HG02938 (cell line): ENCODE measurements around the gene ZXDC.

Experiments
- ATAC-seq: cut with Tn5 transposase; IDR thresholded peaks from one replicate; pipeline ENCODE4 v1.9.1; 2021; ENCODE audit warnings: mild to moderate bottlenecking, moderate library complexity; ENCODE audit not compliant: unreplicated experiment

Gene ZXDC

GRCh38 chr3:126512916-126513650 lies 37.4 kb upstream of the ZXDC start:
- ATAC-seq: no peak

DNA sequence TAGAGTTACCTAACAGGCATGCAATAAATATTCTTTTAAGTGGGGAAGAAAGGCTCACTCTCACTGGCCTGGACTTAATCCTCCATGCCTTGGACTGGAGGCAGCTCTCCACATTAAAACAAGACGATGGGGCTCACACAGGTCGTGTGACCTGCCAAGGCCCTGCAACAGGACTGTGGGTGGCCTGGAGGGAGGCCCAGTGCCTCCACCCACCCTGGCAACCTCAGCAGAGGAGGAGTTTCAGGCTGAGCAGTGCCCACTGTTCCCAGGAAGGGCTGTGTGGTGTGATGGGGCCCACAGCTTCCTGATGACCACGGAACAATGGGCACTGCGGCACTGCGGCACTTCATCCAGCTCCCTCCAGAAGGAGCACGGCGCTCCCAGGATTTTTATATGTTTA lies 36.3 kb upstream of the ZXDC start:
- no peak for ATAC-seq

GRCh38 chr3:126511291-126511690 lies 35.6 kb upstream of the ZXDC start:
- no peak for ATAC-seq

- no peak for ATAC-seq
Measured at GRCh38 chr3:126510308-126510910, 34.7 kb upstream of the ZXDC start.

GRCh38 chr3:126509597-126510307 lies 34.1 kb upstream of the ZXDC start:
- no peak for ATAC-seq

DNA sequence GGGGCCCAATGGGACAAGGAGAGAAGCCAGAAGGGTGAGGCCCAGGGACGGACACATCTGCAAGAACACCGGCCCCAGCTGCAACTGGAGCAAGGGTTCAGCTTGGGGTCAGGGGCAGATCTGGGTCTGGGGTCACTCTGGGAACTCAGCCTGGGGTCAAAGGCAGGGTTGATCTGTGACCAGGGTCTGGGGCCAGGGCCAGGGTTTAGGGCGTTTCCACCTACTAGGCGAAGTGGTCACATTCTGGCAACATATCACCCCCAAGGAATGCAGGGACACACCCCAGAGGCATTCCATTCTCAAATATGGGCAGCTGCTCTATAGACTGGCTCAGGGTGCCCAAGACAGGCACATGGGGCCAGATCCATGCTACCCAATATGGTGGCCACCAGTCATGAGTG lies 32.9 kb upstream of the ZXDC start:
- no peak for ATAC-seq

GRCh38 chr3:126507886-126508285 lies 32.2 kb upstream of the ZXDC start:
- ATAC-seq: no peak

- ATAC-seq: no peak
Measured at GRCh38 chr3:126503701-126504100, 28.0 kb upstream of the ZXDC start.

GRCh38 chr3:126502656-126503055 lies 27.0 kb upstream of the ZXDC start:
- no peak for ATAC-seq

GRCh38 chr3:126501736-126502135 lies 26.0 kb upstream of the ZXDC start:
- no peak for ATAC-seq

GRCh38 chr3:126501054-126501453 lies 25.4 kb upstream of the ZXDC start:
- no peak for ATAC-seq

DNA sequence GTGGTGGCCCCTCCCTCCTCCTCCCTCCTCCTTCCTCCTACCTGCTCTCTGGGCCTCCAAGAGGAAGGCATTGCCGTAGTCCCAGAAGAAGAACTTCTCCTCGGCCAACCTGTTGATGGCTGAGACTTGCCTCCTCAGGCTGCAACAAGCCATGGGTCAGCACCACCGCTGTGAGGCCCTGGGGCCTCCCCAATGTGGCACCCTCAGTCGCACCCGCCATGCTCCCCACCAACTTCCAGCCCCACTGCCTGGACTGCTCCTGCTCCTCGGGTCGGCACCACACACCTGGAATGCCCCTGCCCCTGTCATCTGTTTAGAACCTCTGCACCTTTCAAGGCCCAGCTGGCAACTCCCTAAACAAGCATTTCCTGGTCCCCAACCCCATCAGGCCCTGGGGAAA lies 24.3 kb upstream of the ZXDC start:
- no peak for ATAC-seq

DNA sequence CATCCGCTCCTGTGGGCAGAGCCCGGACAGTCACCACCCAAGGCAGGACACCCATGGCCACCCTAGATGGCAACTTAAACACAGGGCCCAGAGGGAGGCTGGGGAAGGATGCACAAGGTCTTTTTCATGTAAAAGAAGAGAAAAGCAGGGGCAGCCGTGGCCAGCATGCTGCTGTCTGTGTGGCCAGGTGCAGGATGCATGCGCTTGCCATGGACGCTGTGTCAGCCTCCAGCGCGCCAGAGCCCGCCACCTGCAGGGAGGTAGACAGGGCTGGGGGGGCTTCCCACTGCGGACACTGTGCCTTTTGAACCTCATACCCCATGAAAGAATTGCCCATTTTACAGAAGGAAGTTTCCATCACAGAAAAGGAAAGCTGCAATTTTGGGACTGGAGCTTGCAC lies 23.7 kb upstream of the ZXDC start:
- ATAC-seq: no peak

DNA sequence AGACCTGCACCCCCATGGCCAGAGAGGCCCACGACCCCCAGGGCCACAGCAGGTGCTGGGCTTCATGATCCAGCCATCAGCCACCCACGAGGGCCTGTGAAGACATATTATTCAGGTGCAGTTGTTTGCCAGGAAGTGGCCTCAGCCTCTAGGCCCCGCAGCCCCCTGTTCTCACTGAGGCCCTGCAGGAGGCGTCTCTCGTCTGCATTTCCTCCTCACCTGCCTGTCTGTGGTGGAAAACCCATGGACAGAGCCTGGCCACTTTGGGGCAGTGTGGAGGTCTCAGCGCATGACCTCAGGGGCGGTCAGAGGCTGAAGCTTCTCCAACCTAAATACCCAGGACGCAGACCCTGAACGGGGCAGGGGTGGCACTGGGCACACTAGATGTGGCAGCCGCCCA lies 23.2 kb upstream of the ZXDC start:
- no peak for ATAC-seq

DNA sequence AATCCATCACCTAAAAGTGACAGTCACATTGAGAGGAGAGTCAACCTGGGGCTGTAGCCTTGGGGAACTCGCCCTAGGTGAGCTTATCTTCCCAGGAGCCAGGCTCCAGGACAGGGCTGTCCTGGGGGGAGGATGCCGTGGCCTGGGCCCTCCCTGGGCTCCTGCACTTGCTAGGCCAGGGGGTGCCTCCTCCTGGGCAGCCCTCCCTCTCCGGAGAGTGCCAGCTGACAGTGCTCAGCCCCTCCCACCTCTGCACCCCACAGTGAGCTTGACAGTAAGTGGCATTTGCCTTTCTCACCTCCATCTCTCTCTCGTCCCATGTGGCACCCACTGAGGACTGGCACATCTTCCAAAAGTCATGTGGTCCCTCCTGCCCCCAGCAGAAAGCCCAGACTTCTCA lies 22.8 kb upstream of the ZXDC start:
- no peak for ATAC-seq

GRCh38 chr3:126497956-126498355 lies 22.3 kb upstream of the ZXDC start:
- no peak for ATAC-seq

DNA sequence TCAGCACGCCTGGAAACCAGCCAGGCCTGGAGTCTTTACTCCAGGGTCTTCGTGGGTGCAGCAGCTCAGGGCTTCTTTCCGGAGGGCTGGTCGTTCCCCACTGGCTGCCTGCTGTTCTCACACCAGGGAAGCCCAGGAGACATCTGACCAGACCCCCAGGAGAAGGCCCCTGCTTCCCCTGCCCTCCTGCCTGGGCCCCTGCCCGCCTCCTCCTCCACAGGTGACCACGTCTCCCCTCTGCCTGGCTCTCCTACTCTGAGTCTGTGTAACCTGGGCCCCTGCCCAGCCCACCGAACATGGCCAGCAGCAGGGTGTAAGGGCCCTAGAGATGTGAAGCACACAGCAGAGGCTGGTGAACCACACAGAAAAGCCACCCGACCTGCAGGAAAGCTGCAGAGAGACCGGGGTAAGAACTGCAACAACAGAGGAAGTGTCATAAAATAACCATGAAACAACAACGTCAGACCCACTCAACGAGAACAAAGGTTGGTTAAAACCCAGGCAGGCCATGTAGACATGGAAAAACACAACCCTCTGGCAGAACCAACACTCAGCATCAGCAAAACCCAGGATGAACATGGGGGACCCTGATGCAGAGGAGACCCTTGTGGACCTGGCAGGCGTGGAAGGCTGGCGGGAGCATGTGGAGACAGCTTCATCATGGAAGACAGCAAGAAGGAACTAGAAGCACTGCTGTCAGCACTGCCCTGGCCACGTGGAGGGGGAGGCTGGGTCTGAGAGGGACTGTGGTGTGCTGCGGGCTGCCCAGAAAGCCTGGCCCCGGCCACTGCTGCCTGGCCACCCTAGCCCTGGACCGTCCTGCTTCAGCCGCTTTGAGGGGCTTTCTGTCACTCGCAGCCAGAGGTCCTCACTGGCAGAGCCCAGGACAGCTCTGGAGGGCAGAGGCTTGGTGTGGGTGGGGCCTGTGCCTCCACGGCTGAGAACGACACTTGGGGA lies 21.5 kb upstream of the ZXDC start:
- ATAC-seq: no peak

- no peak for ATAC-seq
Measured at GRCh38 chr3:126495786-126496185, 20.1 kb upstream of the ZXDC start.

DNA sequence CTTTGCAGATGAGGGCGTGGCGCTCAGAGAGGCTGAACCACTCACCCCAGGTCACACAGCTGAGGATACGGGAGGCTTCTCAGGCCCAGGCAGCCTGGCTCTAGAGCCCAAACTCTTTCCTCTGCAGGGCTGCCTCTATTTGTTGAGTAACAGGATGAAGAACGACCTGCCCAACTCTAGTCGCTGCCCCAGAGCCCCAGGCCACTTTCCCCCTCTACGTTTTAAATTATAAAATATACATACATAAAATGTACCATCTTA lies 19.2 kb upstream of the ZXDC start:
- ATAC-seq: no peak

DNA sequence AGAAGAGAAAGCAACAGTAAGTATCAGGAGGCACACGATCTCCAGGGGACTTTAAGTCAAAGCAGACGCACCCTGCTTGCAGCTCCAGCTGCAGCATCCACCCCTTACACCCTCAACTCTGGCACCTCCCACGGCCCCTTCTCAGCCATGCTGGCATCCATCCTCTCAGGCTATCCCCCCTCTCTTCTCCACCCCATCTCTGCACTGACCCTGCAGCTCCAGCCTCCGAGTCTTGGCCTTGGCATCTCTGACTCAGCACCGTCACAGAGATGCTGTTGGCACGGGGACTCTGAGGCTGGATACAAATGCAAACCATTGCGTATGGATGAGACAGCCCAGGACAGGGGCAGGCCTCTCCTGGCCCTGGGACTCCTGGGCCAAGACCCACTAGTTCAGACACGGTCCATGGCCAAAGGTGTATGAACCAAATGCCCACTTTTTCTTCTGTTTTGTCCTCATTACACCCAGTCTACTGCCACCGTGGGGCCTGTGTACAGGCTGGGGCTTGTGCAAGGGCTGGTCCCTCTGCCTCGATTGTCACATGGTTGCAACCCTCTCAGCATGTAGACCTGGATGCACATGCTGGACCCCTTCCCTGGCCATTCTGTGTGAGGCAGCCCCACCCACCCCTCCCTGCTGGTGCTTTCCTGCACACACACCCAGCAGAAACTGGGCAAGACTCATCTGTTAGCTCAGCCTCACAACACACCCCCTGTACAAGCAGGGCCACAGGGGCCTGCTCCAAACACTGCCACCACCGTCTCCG lies 18.7 kb upstream of the ZXDC start:
- ATAC-seq: no peak

GRCh38 chr3:126493739-126494138 lies 18.0 kb upstream of the ZXDC start:
- ATAC-seq: no peak
